Measurements from ENCODE around the gene AUTS2. TPM values are rescaled to one million over a fixed set of nuclear protein-coding genes. Genes with fewer than 3 reads are reported as not detected.

AUTS2 gene
- total RNA-seq, 1 experiment from 2014 or later: 2.5 TPM

- TF ChIP-seq POLR2AphosphoS5 (IDR thresholded peaks at IDR 0.05; ENCODE audit: low read depth, low read length) (no peak), SIN3A (IDR thresholded peaks at IDR 0.05; ENCODE audit: borderline replicate concordance, insufficient read depth, low read depth, low read length) (no peak), TCF7L2 (IDR thresholded peaks at IDR 0.05; ENCODE audit: low read depth, low read length) (no peak), CTCF (IDR thresholded peaks at IDR 0.05) (no peak)
- TF ChIP-seq, protein P1, sequence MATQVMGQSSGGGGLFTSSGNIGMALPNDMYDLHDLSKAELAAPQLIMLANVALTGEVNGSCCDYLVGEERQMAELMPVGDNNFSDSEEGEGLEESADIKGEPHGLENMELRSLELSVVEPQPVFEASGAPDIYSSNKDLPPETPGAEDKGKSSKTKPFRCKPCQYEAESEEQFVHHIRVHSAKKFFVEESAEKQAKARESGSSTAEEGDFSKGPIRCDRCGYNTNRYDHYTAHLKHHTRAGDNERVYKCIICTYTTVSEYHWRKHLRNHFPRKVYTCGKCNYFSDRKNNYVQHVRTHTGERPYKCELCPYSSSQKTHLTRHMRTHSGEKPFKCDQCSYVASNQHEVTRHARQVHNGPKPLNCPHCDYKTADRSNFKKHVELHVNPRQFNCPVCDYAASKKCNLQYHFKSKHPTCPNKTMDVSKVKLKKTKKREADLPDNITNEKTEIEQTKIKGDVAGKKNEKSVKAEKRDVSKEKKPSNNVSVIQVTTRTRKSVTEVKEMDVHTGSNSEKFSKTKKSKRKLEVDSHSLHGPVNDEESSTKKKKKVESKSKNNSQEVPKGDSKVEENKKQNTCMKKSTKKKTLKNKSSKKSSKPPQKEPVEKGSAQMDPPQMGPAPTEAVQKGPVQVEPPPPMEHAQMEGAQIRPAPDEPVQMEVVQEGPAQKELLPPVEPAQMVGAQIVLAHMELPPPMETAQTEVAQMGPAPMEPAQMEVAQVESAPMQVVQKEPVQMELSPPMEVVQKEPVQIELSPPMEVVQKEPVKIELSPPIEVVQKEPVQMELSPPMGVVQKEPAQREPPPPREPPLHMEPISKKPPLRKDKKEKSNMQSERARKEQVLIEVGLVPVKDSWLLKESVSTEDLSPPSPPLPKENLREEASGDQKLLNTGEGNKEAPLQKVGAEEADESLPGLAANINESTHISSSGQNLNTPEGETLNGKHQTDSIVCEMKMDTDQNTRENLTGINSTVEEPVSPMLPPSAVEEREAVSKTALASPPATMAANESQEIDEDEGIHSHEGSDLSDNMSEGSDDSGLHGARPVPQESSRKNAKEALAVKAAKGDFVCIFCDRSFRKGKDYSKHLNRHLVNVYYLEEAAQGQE (IDR thresholded peaks at IDR 0.05; ENCODE audit: insufficient read depth in 1 of 2, low read depth in 2 of 2, low read length in 1 of 2): no peak
- in situ Hi-C loops (cut with HindIII; ENCODE audit: low pct_unique_long_range_greater_than_20kb, low sequenced_read_pairs): no loop called here
- H3K9me3 ChIP-seq (ENCODE audit: control insufficient read depth, insufficient read depth, low read depth, low read length): no peaks in the 10 kb centered on the region
- DNase-seq (ENCODE audit: low read depth, low spot score) (no peak), ATAC-seq (no peak)
- H3K4me3 ChIP-seq (ENCODE audit: low read depth in 2 of 2, low read length in 2 of 2): no peak overlapping the region
- CTCF ChIA-PET: interaction anchor here (0.6 kb wide), 1 partner anchor 194 kb away, joined by 3 read pairs; no protein-coding TSS in a partner anchor
- BruUV-seq (replicated peaks): no TSS peak
- intact Hi-C loops (cut with micrococcal nuclease; ENCODE audit: unreplicated experiment): no loop called here
- H3K27me3 ChIP-seq (ENCODE audit: control insufficient read depth, insufficient read depth, low read length): no peaks in the 10 kb centered on the region
- H3K27ac ChIP-seq (ENCODE audit: low read length): no peak overlapping the region
- POLR2A ChIA-PET: no interaction called here
- H3K4me1 ChIP-seq (ENCODE audit: control insufficient read depth, insufficient read depth, low read length): no peaks in the 10 kb centered on the region
- H3K36me3 ChIP-seq (ENCODE audit: control insufficient read depth, insufficient read depth, low read length): no peaks in the 10 kb centered on the region
Measured at GRCh38 chr7:69823151-69823744, 225.0 kb downstream of the AUTS2 start.

GRCh38 chr7:69825113-69825972 lies 227.1 kb downstream of the AUTS2 start:
- TF ChIP-seq, protein P1 (IDR thresholded peaks at IDR 0.05; ENCODE audit: insufficient read depth in 1 of 2, low read depth in 2 of 2, low read length in 1 of 2): no peak
- no peak for TF ChIP-seq TCF7L2 (IDR thresholded peaks at IDR 0.05; ENCODE audit: low read depth, low read length)
- TF ChIP-seq SIN3A (IDR thresholded peaks at IDR 0.05; ENCODE audit: borderline replicate concordance, insufficient read depth, low read depth, low read length): no peak
- no peak for TF ChIP-seq POLR2AphosphoS5 (IDR thresholded peaks at IDR 0.05; ENCODE audit: low read depth, low read length)
- BruUV-seq (replicated peaks): no TSS peak
- Histone ChIP-seq H3K27ac (ENCODE audit: low read length) (no peak overlapping the region), H3K27me3 (ENCODE audit: control insufficient read depth, insufficient read depth, low read length) (no peaks in the 10 kb centered on the region), H3K4me1 (ENCODE audit: control insufficient read depth, insufficient read depth, low read length) (no peaks in the 10 kb centered on the region), H3K4me3 (ENCODE audit: low read depth in 2 of 2, low read length in 2 of 2) (no peak overlapping the region), H3K36me3 (ENCODE audit: control insufficient read depth, insufficient read depth, low read length) (no peaks in the 10 kb centered on the region), H3K9me3 (ENCODE audit: control insufficient read depth, insufficient read depth, low read depth, low read length) (no peaks in the 10 kb centered on the region)
- in situ Hi-C loops (cut with HindIII; ENCODE audit: low pct_unique_long_range_greater_than_20kb, low sequenced_read_pairs): no loop called here
- intact Hi-C loops (cut with micrococcal nuclease; ENCODE audit: unreplicated experiment): no loop called here
- POLR2A ChIA-PET: no interaction called here
- no peak for ATAC-seq
- no peak for DNase-seq (ENCODE audit: low read depth, low spot score)
- CTCF ChIA-PET: no interaction called here

Measured in Panc1 (cell line).